CD4-positive, alpha-beta T cell (primary cell): ENCODE measurements around the gene MT3. TPM values are rescaled to one million over a fixed set of nuclear protein-coding genes. Genes with fewer than 3 reads are reported as not detected.

Experiments used
- ATAC-seq: fragments of 200-7000 bp; cut with Tn5 transposase; one replicate; pipeline ENCODE4 v1.10.0; 2022; ENCODE audit warnings: mild to moderate bottlenecking; ENCODE audit not compliant: poor library complexity
- CTCF ChIA-PET: fragments of 350-600 bp; sonication (Branson Sonifier 250); formaldehyde crosslinking; loops from one replicate; lab custom pipeline; 2021; ENCODE audit warnings: antibody characterized with exemption, inconsistent platforms; lab: Charles Lee
- POLR2A ChIA-PET: fragments of 350-600 bp; sonication (Branson Sonifier 250); formaldehyde crosslinking; loops from one replicate; lab custom pipeline; 2021; ENCODE audit warnings: antibody characterized with exemption, inconsistent platforms; lab: Charles Lee
- DNase-seq, 14 experiments: peaks; one replicate each; pipeline ENCODE4 v3.0.0-alpha.2; 2013 to 2020; ENCODE audit warnings: mixed read lengths in 2 of 14
- H3K27ac ChIP-seq, 2 donors: one replicate each; pipeline versions ENCODE4 v1.5.1 to v1.7.0; 2013; ENCODE audit warnings: low read length in 2 of 2, low read depth in 1 of 2, mild to moderate bottlenecking in 1 of 2
- H3K27me3 ChIP-seq, 2 experiments: 1 replicate in 1 of 2; 2 replicates in 1 of 2; pipeline versions ENCODE4 v1.6.1 to v1.7.0; 2013; ENCODE audit warnings: low read length in 2 of 2, control low read depth in 1 of 2, mild to moderate bottlenecking in 1 of 2, moderate library complexity in 1 of 2; ENCODE audit not compliant: insufficient read depth in 2 of 2, control insufficient read depth in 1 of 2
- H3K36me3 ChIP-seq: one replicate; pipeline ENCODE4 v1.6.1; 2013; ENCODE audit warnings: low read length, control low read depth; ENCODE audit not compliant: insufficient read depth
- H3K4me1 ChIP-seq: one replicate; pipeline ENCODE4 v1.6.1; 2013; ENCODE audit warnings: low read length, control low read depth; ENCODE audit not compliant: insufficient read depth
- H3K4me3 ChIP-seq: one replicate; pipeline ENCODE4 v1.5.1; 2013; ENCODE audit warnings: mild to moderate bottlenecking, low read length, moderate library complexity
- H3K9me3 ChIP-seq, 2 experiments: 1 replicate in 1 of 2; 2 replicates in 1 of 2; pipeline versions ENCODE4 v1.6.1 to v1.7.0; 2013; ENCODE audit warnings: low read length in 2 of 2, mild to moderate bottlenecking in 2 of 2, control low read depth in 1 of 2, moderate library complexity in 1 of 2; ENCODE audit not compliant: control insufficient read depth in 1 of 2, insufficient read depth in 1 of 2
- H3K27ac Mint-ChIP-seq: one replicate; pipeline ENCODE4 v1.8.0; 2020; ENCODE audit warnings: mixed read lengths
- H3K27me3 Mint-ChIP-seq: one replicate; pipeline ENCODE4 v1.8.0; 2021; ENCODE audit warnings: mixed read lengths
- H3K36me3 Mint-ChIP-seq: one replicate; pipeline ENCODE4 v1.8.0; 2021; ENCODE audit warnings: low read depth, mixed read lengths
- H3K4me1 Mint-ChIP-seq: one replicate; pipeline ENCODE4 v1.8.0; 2021; ENCODE audit warnings: low read depth, mixed read lengths
- H3K4me3 Mint-ChIP-seq: one replicate; pipeline ENCODE4 v1.8.0; 2020; ENCODE audit warnings: mild to moderate bottlenecking, mixed read lengths
- H3K9me3 Mint-ChIP-seq: one replicate; pipeline ENCODE4 v1.8.0; 2020; ENCODE audit warnings: mixed read lengths
- CTCF ChIP-seq: fragments of 200-600 bp; IDR thresholded peaks from one replicate; pipeline ENCODE4 v1.8.0; 2022; ENCODE audit warnings: antibody characterized with exemption, mild to moderate bottlenecking
- intact Hi-C, 2 experiments: fragments of 100-400 bp; cut with DNase I in 1 of 2; cut with micrococcal nuclease in 1 of 2; formaldehyde crosslinking; loops; one replicate each; pipeline versions ENCODE4 v1.15.1 to v1.9.0; 2023 to 2025; cut with DNase I, micrococcal nuclease
- total RNA-seq, 174 experiments: library from RNA in 2 of 174; stranded (reverse) in 2 of 174; gene quantifications; one replicate each; pipeline ENCODE4 v1.2.3 and lab custom pipeline; 2021 to 2026

The MT3 gene
- total RNA-seq, 2 experiments from 2014 or later: 0.50 TPM; not detected in 1

DNA sequence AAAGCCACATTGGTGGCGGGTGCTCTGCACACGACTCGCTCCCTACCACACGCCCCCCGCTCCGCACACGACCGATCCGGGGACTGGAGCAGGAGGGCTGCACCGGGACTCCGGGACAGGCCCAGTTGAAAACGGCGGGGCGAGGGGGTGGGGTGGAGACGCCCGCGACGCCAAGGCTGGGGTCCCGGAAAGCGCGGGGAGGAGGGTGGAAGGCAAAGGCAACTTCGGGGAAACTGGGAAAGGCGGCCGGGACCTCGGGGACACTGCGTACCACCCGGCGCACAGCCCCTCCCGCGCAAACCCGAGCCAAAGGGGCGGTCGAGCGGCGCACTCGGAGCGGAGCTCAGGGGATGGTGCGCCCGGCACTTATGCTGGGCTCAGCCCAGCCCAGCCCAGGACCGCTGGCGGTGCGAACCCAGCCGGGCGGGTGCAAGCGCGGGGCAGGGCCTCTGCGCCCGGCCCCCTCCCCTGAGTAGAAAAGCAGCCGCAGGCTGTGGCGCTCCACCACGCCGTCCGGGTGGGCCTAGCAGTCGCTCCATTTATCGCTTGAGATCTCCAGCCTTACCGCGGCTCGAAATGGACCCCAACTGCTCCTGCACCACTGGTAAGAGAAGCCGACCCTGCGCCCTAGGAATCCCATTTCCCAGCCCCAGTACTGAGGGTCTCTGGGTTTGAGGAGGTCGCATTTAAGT lies 43.0 kb downstream of the MT3 start, which contains the start of gene MT1M:
TSS of gene MT1M (plus strand) at position 504 of the 692 bp plus-strand sequence. CDS start at position 577, 73 bp downstream.
- no peak for TF ChIP-seq CTCF
- peaks cover 54 to 66% of the 10 kb centered on the region in 2 experiments for H3K27me3 ChIP-seq

DNA sequence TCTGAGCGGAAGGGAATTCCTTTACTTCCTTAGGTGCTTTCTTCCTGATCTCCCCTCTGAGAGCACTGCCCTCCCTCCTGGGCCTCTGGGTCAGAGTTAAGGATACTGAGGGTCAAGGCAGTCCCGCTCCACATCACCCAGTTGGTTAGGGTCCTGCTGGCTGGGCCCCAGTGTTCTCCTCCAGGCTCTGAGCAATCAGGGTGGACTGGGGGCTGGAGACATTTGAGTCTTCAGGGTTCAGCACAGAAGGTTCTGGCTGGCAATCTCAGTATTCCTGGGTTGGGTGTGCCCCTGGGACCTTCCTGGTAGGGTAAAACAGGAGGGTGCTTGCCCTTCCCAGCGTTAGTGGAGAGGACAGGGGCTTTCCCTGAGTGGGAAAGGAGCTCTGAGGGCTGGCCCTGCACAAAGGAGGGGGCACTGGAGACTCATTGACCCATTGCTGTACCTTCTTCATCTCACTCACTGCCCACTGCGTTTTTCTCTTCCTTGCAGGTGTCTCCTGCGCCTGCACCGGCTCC lies 43.6 kb downstream of the MT3 start:
- H3K9me3 ChIP-seq: peaks cover 0 to 13% of the 10 kb centered on the region in 2 experiments
- no peaks in the 10 kb centered on the region for H3K36me3 Mint-ChIP-seq
- H3K27me3 Mint-ChIP-seq: peaks cover 93% of the 10 kb centered on the region
- peaks cover 42% of the 10 kb centered on the region for H3K4me1 ChIP-seq
- CTCF ChIA-PET: no interaction called here
- intact Hi-C loops: no loop called here
- peaks cover 60 to 70% of the 10 kb centered on the region in 2 experiments for H3K27me3 ChIP-seq
- no peaks in the 10 kb centered on the region for H3K9me3 Mint-ChIP-seq
- peaks cover 50% of the 10 kb centered on the region for H3K4me1 Mint-ChIP-seq
- no peak for DNase-seq
- H3K36me3 ChIP-seq: no peaks in the 10 kb centered on the region
- H3K27ac ChIP-seq: no peak overlapping the region
- no peak for TF ChIP-seq CTCF
- ATAC-seq: no peak
- peak overlapping the region; percentile 60 for H3K4me3 Mint-ChIP-seq
- H3K4me3 ChIP-seq: no peak overlapping the region
- POLR2A ChIA-PET: no interaction called here
- H3K27ac Mint-ChIP-seq: no peak overlapping the region

More for the DNA sequence above, 43.0 kb downstream of the MT3 start, which contains the start of gene MT1M:
- DNase-seq (no peak), ATAC-seq (peak; percentile 32)
- peaks cover 0 to 13% of the 10 kb centered on the region in 2 experiments for H3K9me3 ChIP-seq
- H3K36me3 Mint-ChIP-seq: no peaks in the 10 kb centered on the region
- peaks cover 87% of the 10 kb centered on the region for H3K27me3 Mint-ChIP-seq
- no peaks in the 10 kb centered on the region for H3K36me3 ChIP-seq
- H3K4me3 Mint-ChIP-seq: peak within 1 kb of the TSS; percentile 62
- H3K4me3 ChIP-seq: peak within 1 kb of the TSS; percentile 36
- H3K4me1 Mint-ChIP-seq: peaks cover 44% of the 10 kb centered on the region
- intact Hi-C loops: no loop called here
- H3K9me3 Mint-ChIP-seq: no peaks in the 10 kb centered on the region
- peaks cover 39% of the 10 kb centered on the region for H3K4me1 ChIP-seq
- POLR2A ChIA-PET: no interaction called here
- H3K27ac ChIP-seq: no peak within 1 kb of the TSS
- no peak within 1 kb of the TSS for H3K27ac Mint-ChIP-seq
- CTCF ChIA-PET: no interaction called here

DNA sequence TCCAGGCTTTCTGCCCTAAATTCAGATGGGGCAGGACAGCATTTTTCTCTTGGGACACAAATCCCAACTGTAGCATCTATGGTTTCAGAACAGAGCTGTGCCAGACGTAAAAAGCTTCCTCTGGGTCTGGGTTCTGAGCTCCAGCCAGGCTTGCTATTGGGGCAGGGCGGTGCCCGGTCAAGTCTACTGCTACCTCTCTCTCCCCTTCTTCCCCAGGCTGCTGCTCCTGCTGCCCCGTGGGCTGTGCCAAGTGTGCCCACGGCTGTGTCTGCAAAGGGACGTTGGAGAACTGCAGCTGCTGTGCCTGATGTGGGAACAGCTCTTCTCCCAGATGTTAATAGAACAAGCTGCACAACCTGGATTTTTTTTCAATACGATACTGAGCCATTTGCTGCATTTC lies 44.2 kb downstream of the MT3 start:
- no peak overlapping the region for H3K4me3 ChIP-seq
- peaks cover 63 to 77% of the 10 kb centered on the region in 2 experiments for H3K27me3 ChIP-seq
- no peaks in the 10 kb centered on the region for H3K36me3 ChIP-seq
- DNase-seq: no peak
- H3K36me3 Mint-ChIP-seq: no peaks in the 10 kb centered on the region
- no peak overlapping the region for H3K27ac ChIP-seq
- peaks cover 48% of the 10 kb centered on the region for H3K4me1 ChIP-seq
- peaks cover 95% of the 10 kb centered on the region for H3K27me3 Mint-ChIP-seq
- CTCF ChIA-PET: no interaction called here
- POLR2A ChIA-PET: no interaction called here
- intact Hi-C loops: no loop called here
- H3K9me3 ChIP-seq: peaks cover 0 to 13% of the 10 kb centered on the region in 2 experiments
- ATAC-seq: no peak
- no peaks in the 10 kb centered on the region for H3K9me3 Mint-ChIP-seq
- no peak overlapping the region for H3K4me3 Mint-ChIP-seq
- TF ChIP-seq CTCF: no peak
- H3K27ac Mint-ChIP-seq: no peak overlapping the region
- H3K4me1 Mint-ChIP-seq: peaks cover 53% of the 10 kb centered on the region
